ENCODE data around the gene ZMYND15. TPM values are rescaled to one million over a fixed set of nuclear protein-coding genes. Genes with fewer than 3 reads are reported as not detected.
A peak's percentile ranks its signal among the peaks of the same experiment; 100 is the strongest.

Gene ZMYND15
- total RNA-seq, 6 donors from 2014 or later: 3.5 to 22.8 (median 11.9) TPM

DNA sequence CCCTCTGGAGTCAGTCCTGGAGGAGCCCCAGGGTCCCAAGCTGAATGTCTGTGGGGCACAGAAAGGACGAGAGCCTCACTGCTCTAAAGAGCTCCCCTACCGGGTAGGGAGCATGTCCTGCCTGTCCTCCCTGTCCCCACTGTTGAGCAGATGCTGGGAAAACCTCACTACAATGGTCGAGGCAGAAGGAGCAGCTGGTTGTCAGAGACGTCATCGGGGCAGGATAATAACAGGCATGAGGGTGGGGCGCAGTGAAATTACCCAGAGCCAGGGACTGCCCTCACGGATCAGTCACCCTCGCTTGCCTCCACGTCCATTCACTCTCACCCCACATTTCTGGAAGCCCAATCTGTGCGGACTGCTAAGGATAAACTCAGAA is 32.6 kb downstream of the ZMYND15 start:
- no peaks in the 10 kb centered on the region for H3K9me3 ChIP-seq
- DNase-seq: no peak
- no peaks in the 10 kb centered on the region for H3K4me1 ChIP-seq
- H3K27ac ChIP-seq: no peak overlapping the region
- H3K36me3 ChIP-seq: no peaks in the 10 kb centered on the region
- TF ChIP-seq POLR2AphosphoS5 (IDR thresholded peaks at IDR 0.05) (no peak), EP300 (IDR thresholded peaks at IDR 0.05) (no peak), POLR2A (IDR thresholded peaks at IDR 0.05) (no peak)
- TF ChIP-seq, protein P1, sequence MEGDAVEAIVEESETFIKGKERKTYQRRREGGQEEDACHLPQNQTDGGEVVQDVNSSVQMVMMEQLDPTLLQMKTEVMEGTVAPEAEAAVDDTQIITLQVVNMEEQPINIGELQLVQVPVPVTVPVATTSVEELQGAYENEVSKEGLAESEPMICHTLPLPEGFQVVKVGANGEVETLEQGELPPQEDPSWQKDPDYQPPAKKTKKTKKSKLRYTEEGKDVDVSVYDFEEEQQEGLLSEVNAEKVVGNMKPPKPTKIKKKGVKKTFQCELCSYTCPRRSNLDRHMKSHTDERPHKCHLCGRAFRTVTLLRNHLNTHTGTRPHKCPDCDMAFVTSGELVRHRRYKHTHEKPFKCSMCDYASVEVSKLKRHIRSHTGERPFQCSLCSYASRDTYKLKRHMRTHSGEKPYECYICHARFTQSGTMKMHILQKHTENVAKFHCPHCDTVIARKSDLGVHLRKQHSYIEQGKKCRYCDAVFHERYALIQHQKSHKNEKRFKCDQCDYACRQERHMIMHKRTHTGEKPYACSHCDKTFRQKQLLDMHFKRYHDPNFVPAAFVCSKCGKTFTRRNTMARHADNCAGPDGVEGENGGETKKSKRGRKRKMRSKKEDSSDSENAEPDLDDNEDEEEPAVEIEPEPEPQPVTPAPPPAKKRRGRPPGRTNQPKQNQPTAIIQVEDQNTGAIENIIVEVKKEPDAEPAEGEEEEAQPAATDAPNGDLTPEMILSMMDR (IDR thresholded peaks at IDR 0.05): no peak
- no peak overlapping the region for H3K4me3 ChIP-seq
- 72 to 78% methylated on average over 8 to 10 of the region's 10 CpGs for WGBS, 2 donors
- H3K27me3 ChIP-seq: no peaks in the 10 kb centered on the region
- no peak for ATAC-seq (ENCODE audit: low FRiP score in 2 of 2)

- no peaks in the 10 kb centered on the region for H3K4me1 ChIP-seq
- TF ChIP-seq POLR2AphosphoS5 (IDR thresholded peaks at IDR 0.05) (no peak), EP300 (IDR thresholded peaks at IDR 0.05) (no peak), POLR2A (IDR thresholded peaks at IDR 0.05) (no peak)
- TF ChIP-seq, protein P1 (IDR thresholded peaks at IDR 0.05): no peak
- no peaks in the 10 kb centered on the region for H3K9me3 ChIP-seq
- H3K27ac ChIP-seq: no peak overlapping the region
- no peaks in the 10 kb centered on the region for H3K36me3 ChIP-seq
- DNase-seq: no peak
- peaks cover 0 to 4% (median 2%) of the 10 kb centered on the region in 4 donors for H3K27me3 ChIP-seq
- 65 to 71% methylated on average over 9 of the region's 9 CpGs for WGBS, 2 donors
- no peak for ATAC-seq (ENCODE audit: low FRiP score in 2 of 2)
- no peak overlapping the region for H3K4me3 ChIP-seq
These were observed 38.5 kb downstream of the ZMYND15 start for GRCh38 chr17:4777969-4778760.

- Histone ChIP-seq H3K4me3 (no peak overlapping the region), H3K4me1 (peaks cover 4 to 5% (median 5%) of the 10 kb centered on the region in 4 donors), H3K9me3 (no peaks in the 10 kb centered on the region), H3K27ac (no peak overlapping the region), H3K36me3 (no peaks in the 10 kb centered on the region), H3K27me3 (peaks cover 0 to 10% (median 2%) of the 10 kb centered on the region in 4 donors)
- TF ChIP-seq POLR2A (IDR thresholded peaks at IDR 0.05) (no peak), POLR2AphosphoS5 (IDR thresholded peaks at IDR 0.05) (no peak), EP300 (IDR thresholded peaks at IDR 0.05) (no peak)
- TF ChIP-seq, protein P1 (IDR thresholded peaks at IDR 0.05): no peak
- no peak for DNase-seq
- WGBS, 2 donors: 84 to 91% methylated on average over 9 to 11 of the region's 11 CpGs
- no peak for ATAC-seq (ENCODE audit: low FRiP score in 2 of 2)
These were observed 40.8 kb downstream of the ZMYND15 start for GRCh38 chr17:4780325-4780955.

- Histone ChIP-seq H3K4me3 (no peak overlapping the region), H3K27ac (no peak overlapping the region), H3K36me3 (no peaks in the 10 kb centered on the region), H3K9me3 (no peaks in the 10 kb centered on the region), H3K4me1 (peaks cover 21 to 27% (median 26%) of the 10 kb centered on the region in 4 donors), H3K27me3 (peaks cover 0 to 12% (median 2%) of the 10 kb centered on the region in 4 donors)
- WGBS, 2 donors: 37 to 42% methylated on average over 15 to 27 of the region's 28 CpGs
- DNase-seq: peak; percentile 35 to 88
- TF ChIP-seq POLR2AphosphoS5 (IDR thresholded peaks at IDR 0.05) (no peak), POLR2A (IDR thresholded peaks at IDR 0.05) (no peak), EP300 (IDR thresholded peaks at IDR 0.05) (no peak)
- TF ChIP-seq, protein P1 (IDR thresholded peaks at IDR 0.05): peak in 3 of 6 experiments; percentile 14 to 26 (median 23)
- ATAC-seq (ENCODE audit: low FRiP score in 2 of 2): peak in 1 of 2 donors; percentile 13
These were observed 43.0 kb downstream of the ZMYND15 start for GRCh38 chr17:4782652-4783051.
